SU-DHL-6 (cell line): ENCODE results near the gene SLC25A44.

Experiments
- CTCF ChIP-seq: fragments of 200-600 bp; sonication (generic); IDR thresholded peaks from one replicate; pipeline ENCODE4 v1.5.1; 2017; ENCODE audit warnings: antibody characterized with exemption, mild to moderate bottlenecking, low read length, moderate library complexity; ENCODE audit not compliant: insufficient read depth, poor library complexity, severe bottlenecking
- EZH2phosphoT487 ChIP-seq: fragments of 200-600 bp; sonication (generic), shearing (Covaris generic); conservative IDR thresholded peaks from 2 replicates; pipeline ENCODE4 v1.6.1; 2018; ENCODE audit warnings: mild to moderate bottlenecking, antibody characterized with exemption, low read length, moderate library complexity, mixed read lengths

DNA sequence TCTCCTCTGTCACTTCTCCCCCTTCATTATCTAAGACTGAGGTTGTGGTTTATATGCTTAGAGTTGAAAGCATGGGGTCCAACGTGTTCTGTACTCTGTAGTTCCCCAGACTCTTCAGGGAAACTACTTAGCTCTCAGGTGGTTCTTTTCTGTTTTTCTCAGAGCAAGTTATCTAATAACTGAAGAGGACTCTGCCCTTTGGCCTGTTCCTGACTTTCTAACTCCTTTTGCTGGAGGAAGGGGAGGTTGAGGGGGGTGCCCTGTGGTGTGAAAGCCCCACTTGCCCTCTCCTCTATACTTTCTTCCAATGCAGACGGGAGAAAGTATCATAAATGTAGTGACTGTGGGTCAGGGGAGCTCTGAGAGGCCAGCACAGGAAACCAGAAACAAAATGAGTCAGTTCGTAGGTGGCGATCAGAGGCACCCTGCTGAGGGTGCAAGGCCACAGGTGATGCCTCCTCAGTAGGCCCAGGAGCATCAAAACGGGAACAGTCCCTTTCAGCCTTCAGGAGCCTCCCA, 5.0 kb downstream of the SLC25A44 start:
- no peak for TF ChIP-seq CTCF
- TF ChIP-seq EZH2phosphoT487 = no peak
